ENCODE results near the gene DNAH6. TPM values are rescaled to one million over a fixed set of nuclear protein-coding genes. Genes with fewer than 3 reads are reported as not detected.
"Not testable (repeated sequence)": the region's sequence is repeated elsewhere in the genome, so short reads cannot be mapped to it uniquely, and the experiment has no call there.

Gene DNAH6
- total RNA-seq, 1 experiment from 2014 or later: 0.32 TPM

- H3K27me3 ChIP-seq (replicated peaks; ENCODE audit: control insufficient read depth, insufficient read depth, low read length): no peaks in the 10 kb centered on the region
- Mint-ChIP-seq H3K36me3 (ENCODE audit: insufficient read depth, unreplicated experiment) (no peaks in the 10 kb centered on the region), H3K27me3 (ENCODE audit: insufficient read depth, unreplicated experiment) (no peaks in the 10 kb centered on the region), H3K9me3 (ENCODE audit: unreplicated experiment) (peaks cover 3% of the 10 kb centered on the region), H3K27ac (ENCODE audit: unreplicated experiment) (no peak overlapping the region), H3K4me3 (ENCODE audit: unreplicated experiment) (no peak overlapping the region), H3K4me1 (ENCODE audit: low read depth, unreplicated experiment) (peaks cover 5% of the 10 kb centered on the region)
- ChIA-PET POLR2A (no interaction called here), CTCF (no interaction called here)
- no peaks in the 10 kb centered on the region for H3K4me1 ChIP-seq
- no peak for DNase-seq
- H3K9me3 ChIP-seq: no peaks in the 10 kb centered on the region
- TF ChIP-seq CTCF (IDR thresholded peaks at IDR 0.05; ENCODE audit: insufficient read depth in 1 of 2, low read depth in 1 of 2, low read length in 1 of 2, severe bottlenecking in 1 of 2, unreplicated experiment in 1 of 2): no peak
- H3K4me3 ChIP-seq (ENCODE audit: low read depth, low read length): no peak overlapping the region
- intact Hi-C loops (cut with micrococcal nuclease; ENCODE audit: unreplicated experiment): loop anchor here (5.0 kb wide), 1 partner anchor 371 kb away; no protein-coding TSS in a partner anchor
- no peaks in the 10 kb centered on the region for H3K36me3 ChIP-seq (ENCODE audit: control insufficient read depth, insufficient read depth, low read length)
- no TSS peak for BruUV-seq (replicated peaks)
Observed at GRCh38 chr2:84496386-84496785, 19.9 kb upstream of the DNAH6 start.

DNA sequence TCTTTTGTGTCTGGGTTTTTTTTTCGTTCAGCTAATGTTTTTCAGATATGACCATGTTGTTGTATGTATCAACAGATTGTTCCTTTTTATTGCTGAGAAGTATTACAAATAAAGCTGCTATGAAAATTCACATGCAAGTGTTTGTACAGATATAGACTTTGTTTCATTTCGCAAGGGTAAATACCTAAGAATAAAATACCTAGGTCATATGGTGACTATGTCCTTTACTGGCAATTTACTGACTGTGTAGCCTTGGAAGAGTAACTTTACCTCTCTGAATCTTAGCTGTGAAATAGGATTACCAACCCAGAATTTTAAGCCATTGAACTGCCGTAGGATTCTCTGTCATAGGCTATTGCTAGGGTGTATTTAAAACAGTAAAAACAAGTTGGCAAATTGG lies 19.0 kb upstream of the DNAH6 start:
- POLR2A ChIA-PET: no interaction called here
- Histone ChIP-seq H3K27me3 (replicated peaks; ENCODE audit: control insufficient read depth, insufficient read depth, low read length) (no peaks in the 10 kb centered on the region), H3K9me3 (no peaks in the 10 kb centered on the region), H3K36me3 (ENCODE audit: control insufficient read depth, insufficient read depth, low read length) (no peaks in the 10 kb centered on the region), H3K4me1 (no peaks in the 10 kb centered on the region), H3K4me3 (ENCODE audit: low read depth, low read length) (no peak overlapping the region)
- no peak overlapping the region for H3K27ac Mint-ChIP-seq (ENCODE audit: unreplicated experiment)
- BruUV-seq (replicated peaks): no TSS peak
- peaks cover 12% of the 10 kb centered on the region for H3K9me3 Mint-ChIP-seq (ENCODE audit: unreplicated experiment)
- CTCF ChIA-PET: interaction anchor here (1.6 kb wide), 1 partner anchor 134 kb away, joined by 5 read pairs; no protein-coding TSS in a partner anchor
- no peak overlapping the region for H3K4me3 Mint-ChIP-seq (ENCODE audit: unreplicated experiment)
- no peak for DNase-seq
- intact Hi-C loops (cut with micrococcal nuclease; ENCODE audit: unreplicated experiment): loop anchor here (5.0 kb wide), 1 partner anchor 370 kb away; no protein-coding TSS in a partner anchor
- H3K27me3 Mint-ChIP-seq (ENCODE audit: insufficient read depth, unreplicated experiment): no peaks in the 10 kb centered on the region
- peaks cover 5% of the 10 kb centered on the region for H3K4me1 Mint-ChIP-seq (ENCODE audit: low read depth, unreplicated experiment)
- H3K36me3 Mint-ChIP-seq (ENCODE audit: insufficient read depth, unreplicated experiment): no peaks in the 10 kb centered on the region
- TF ChIP-seq CTCF (IDR thresholded peaks at IDR 0.05; ENCODE audit: insufficient read depth in 1 of 2, low read depth in 1 of 2, low read length in 1 of 2, severe bottlenecking in 1 of 2, unreplicated experiment in 1 of 2): no peak

- no peaks in the 10 kb centered on the region for H3K9me3 ChIP-seq
- H3K4me3 Mint-ChIP-seq (ENCODE audit: unreplicated experiment): no peak overlapping the region
- CTCF ChIA-PET: interaction anchor here (1.6 kb wide), 1 partner anchor 133 kb away, joined by 5 read pairs; no protein-coding TSS in a partner anchor
Observed at GRCh38 chr2:84498150-84498799, 18.0 kb upstream of the DNAH6 start.

DNA sequence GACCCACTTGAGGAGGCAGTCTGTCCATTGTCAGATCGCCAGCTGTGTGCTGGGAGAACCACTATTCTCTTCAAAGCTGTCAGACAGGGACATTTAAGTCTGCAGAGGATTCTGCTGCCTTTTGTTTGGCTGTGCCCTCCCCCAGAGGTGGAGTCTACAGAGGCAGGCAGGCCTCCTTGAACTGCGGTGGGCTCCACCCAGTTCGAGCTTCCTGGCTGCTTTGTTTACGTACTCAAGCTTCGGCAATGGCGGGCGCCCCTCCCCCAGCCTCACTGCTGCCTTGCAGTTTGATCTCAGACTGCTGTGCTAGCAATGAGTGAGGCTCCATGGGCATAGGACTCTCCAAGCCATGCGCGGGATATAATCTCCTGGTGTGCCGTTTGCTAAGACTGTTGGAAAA lies 5.3 kb upstream of the DNAH6 start:
- intact Hi-C loops (cut with micrococcal nuclease; ENCODE audit: unreplicated experiment); H3K36me3 Mint-ChIP-seq (ENCODE audit: insufficient read depth, unreplicated experiment); BruUV-seq (replicated peaks); H3K4me1 ChIP-seq; H3K9me3 ChIP-seq; H3K4me3 Mint-ChIP-seq (ENCODE audit: unreplicated experiment); CTCF ChIA-PET; H3K27me3 ChIP-seq (replicated peaks; ENCODE audit: control insufficient read depth, insufficient read depth, low read length); H3K27ac Mint-ChIP-seq (ENCODE audit: unreplicated experiment); H3K27me3 Mint-ChIP-seq (ENCODE audit: insufficient read depth, unreplicated experiment); DNase-seq; H3K36me3 ChIP-seq (ENCODE audit: control insufficient read depth, insufficient read depth, low read length); H3K4me3 ChIP-seq (ENCODE audit: low read depth, low read length); H3K4me1 Mint-ChIP-seq (ENCODE audit: low read depth, unreplicated experiment); POLR2A ChIA-PET: not testable (repeated sequence)
- peaks cover 35% of the 10 kb centered on the region for H3K9me3 Mint-ChIP-seq (ENCODE audit: unreplicated experiment)

More at GRCh38 chr2:84498150-84498799, 18.0 kb upstream of the DNAH6 start:
- no peak overlapping the region for H3K4me3 ChIP-seq (ENCODE audit: low read depth, low read length)
- POLR2A ChIA-PET: no interaction called here
- BruUV-seq (replicated peaks): no TSS peak
- Mint-ChIP-seq H3K27ac (ENCODE audit: unreplicated experiment) (no peak overlapping the region), H3K4me1 (ENCODE audit: low read depth, unreplicated experiment) (peaks cover 5% of the 10 kb centered on the region), H3K36me3 (ENCODE audit: insufficient read depth, unreplicated experiment) (no peaks in the 10 kb centered on the region), H3K27me3 (ENCODE audit: insufficient read depth, unreplicated experiment) (no peaks in the 10 kb centered on the region), H3K9me3 (ENCODE audit: unreplicated experiment) (peaks cover 17% of the 10 kb centered on the region)
- no peaks in the 10 kb centered on the region for H3K4me1 ChIP-seq
- intact Hi-C loops (cut with micrococcal nuclease; ENCODE audit: unreplicated experiment): loop anchor here (5.0 kb wide), 1 partner anchor 369 kb away; no protein-coding TSS in a partner anchor
- no peak for DNase-seq
- H3K36me3 ChIP-seq (ENCODE audit: control insufficient read depth, insufficient read depth, low read length): no peaks in the 10 kb centered on the region
- TF ChIP-seq CTCF (IDR thresholded peaks at IDR 0.05; ENCODE audit: insufficient read depth in 1 of 2, low read depth in 1 of 2, low read length in 1 of 2, severe bottlenecking in 1 of 2, unreplicated experiment in 1 of 2): no peak
- no peaks in the 10 kb centered on the region for H3K27me3 ChIP-seq (replicated peaks; ENCODE audit: control insufficient read depth, insufficient read depth, low read length)

All from Caco-2 (cell line).